ENCODE measurements around the gene E2F4. TPM values are rescaled to one million over a fixed set of nuclear protein-coding genes. Genes with fewer than 3 reads are reported as not detected.

The E2F4 gene
- total and polyA plus RNA-seq, 2 of the 8 experiments (the other 6 are each of a cell fraction or from before 2014, with no cell fraction given), result 79.9 to 157 TPM

- TF ChIP-seq PHF8 (conservative IDR thresholded peaks at IDR 0.05; ENCODE audit: low read depth, low read length) (no peak), POU5F1 (IDR thresholded peaks at IDR 0.05; ENCODE audit: low read depth, low read length) (no peak), TAF7 (optimal IDR thresholded peaks at IDR 0.05; ENCODE audit: borderline replicate concordance, low read depth, low read length) (no peak)
These were observed 6.3 kb downstream of the E2F4 start (continued) for GRCh38 chr16:67198238-67198734.
